Common myeloid progenitor, CD34-positive (primary cell): ENCODE results near the gene RNF40.

Experiments
- CTCF ChIA-PET: fragments of 350-600 bp; sonication (Branson Sonifier 250); formaldehyde crosslinking; loops from one replicate; lab custom pipeline; 2021; ENCODE audit warnings: antibody characterized with exemption; lab: Charles Lee
- POLR2A ChIA-PET: fragments of 350-600 bp; sonication (Branson Sonifier 250); formaldehyde crosslinking; loops from one replicate; lab custom pipeline; 2021; ENCODE audit warnings: antibody characterized with exemption; lab: Charles Lee
- DNase-seq, 3 donors: peaks; one replicate each; pipeline versions ENCODE4 v3.0.0 to v3.0.0-alpha.2; 2013
- H3K27ac ChIP-seq, 2 experiments: 1 replicate in 1 of 2; 2 replicates in 1 of 2; pipeline ENCODE4 v1.7.0; 2013; ENCODE audit warnings: inconsistent platforms in 2 of 2, low read length in 2 of 2, mild to moderate bottlenecking in 2 of 2, low read depth in 1 of 2, moderate library complexity in 1 of 2; ENCODE audit not compliant: severe bottlenecking in 2 of 2, insufficient read depth in 1 of 2, poor library complexity in 1 of 2
- H3K27me3 ChIP-seq, 5 experiments: replicated peaks in 2 of 5; 1 replicate in 3 of 5; 2 replicates in 2 of 5; pipeline versions ENCODE4 v1.6.1 to v1.7.0; 2013; ENCODE audit warnings: low read length in 4 of 5, mild to moderate bottlenecking in 2 of 5, moderate library complexity in 2 of 5, inconsistent platforms in 1 of 5; ENCODE audit not compliant: insufficient read depth in 5 of 5, control insufficient read depth in 4 of 5
- H3K36me3 ChIP-seq, 4 experiments: 1 replicate in 2 of 4; 2 replicates in 2 of 4; pipeline versions ENCODE4 v1.6.1 to v1.7.0; 2013; ENCODE audit warnings: low read length in 3 of 4, control low read depth in 1 of 4, mild to moderate bottlenecking in 1 of 4; ENCODE audit not compliant: control insufficient read depth in 4 of 4, insufficient read depth in 4 of 4
- H3K4me1 ChIP-seq, 4 experiments: 1 replicate in 3 of 4; 2 replicates in 1 of 4; pipeline versions ENCODE4 v1.6.1 to v1.7.1; 2013; ENCODE audit warnings: low read length in 3 of 4, mild to moderate bottlenecking in 3 of 4, control low read depth in 1 of 4, inconsistent platforms in 1 of 4, moderate library complexity in 1 of 4; ENCODE audit not compliant: control insufficient read depth in 4 of 4, insufficient read depth in 4 of 4; ENCODE audit errors: control extremely low read depth in 1 of 4
- H3K4me3 ChIP-seq, 7 experiments: 1 replicate in 4 of 7; 2 replicates in 3 of 7; pipeline versions ENCODE4 v1.5.1 to v1.7.0; 2013; ENCODE audit warnings: mild to moderate bottlenecking in 7 of 7, low read length in 6 of 7, moderate library complexity in 6 of 7, inconsistent platforms in 2 of 7, low read depth in 2 of 7, control low read depth in 1 of 7; ENCODE audit not compliant: insufficient read depth in 4 of 7, control insufficient read depth in 1 of 7; ENCODE audit errors: extremely low read depth in 1 of 7
- H3K9me3 ChIP-seq, 5 experiments: 1 replicate in 4 of 5; 2 replicates in 1 of 5; pipeline versions ENCODE4 v1.6.1 to v1.7.1; 2013; ENCODE audit warnings: low read length in 4 of 5, mild to moderate bottlenecking in 2 of 5, inconsistent platforms in 1 of 5, low read depth in 1 of 5, moderate library complexity in 1 of 5; ENCODE audit not compliant: control insufficient read depth in 4 of 5, insufficient read depth in 2 of 5; ENCODE audit errors: control extremely low read depth in 1 of 5
- WGBS: methylation state at CpG from one replicate; pipeline ENCODE4 v1.1.5; 2013; ENCODE audit not compliant: insufficient coverage; 5-methylcytosine and 5-hydroxymethylcytosine counted together

RNF40 gene

GRCh38 chr16:30722443-30722842, 39.7 kb upstream of the RNF40 start:
- Histone ChIP-seq H3K9me3 (no peaks in the 10 kb centered on the region), H3K27me3 (no peaks in the 10 kb centered on the region), H3K4me3 (no peak overlapping the region), H3K27ac (no peak overlapping the region), H3K4me1 (peaks cover 0 to 4% (median 3%) of the 10 kb centered on the region in 4 experiments), H3K36me3 (peaks cover 27 to 79% (median 68%) of the 10 kb centered on the region in 4 experiments)
- ChIA-PET CTCF (interaction anchor here (0.8 to 2.1 kb wide), 10 partner anchors 8 to 219 kb away, joined by 3 to 7 read pairs (median 4); partner anchors contain the start of gene SRCAP), POLR2A (interaction anchor here (2.1 kb wide), 1 partner anchor 11 kb away, joined by 5 read pairs; no protein-coding TSS in a partner anchor)
- peak in 2 of 3 donors; percentile 26 to 37 for DNase-seq
- WGBS: 77% methylated on average over 5 of the region's 6 CpGs

- CTCF ChIA-PET: interaction anchor here (0.8 to 2.1 kb wide), 6 partner anchors 11 to 219 kb away, joined by 3 to 7 read pairs (median 3); partner anchors contain the start of gene SRCAP
- peak overlapping the region in 1 of 2 experiments; percentile 19 for H3K27ac ChIP-seq
- peaks cover 26 to 82% (median 66%) of the 10 kb centered on the region in 4 experiments for H3K36me3 ChIP-seq
These were observed 39.2 kb upstream of the RNF40 start for GRCh38 chr16:30722916-30723315.

GRCh38 chr16:30723725-30724355, 38.3 kb upstream of the RNF40 start:
- 94% methylated on average over 12 of the region's 12 CpGs for WGBS
- POLR2A ChIA-PET: interaction anchor here (0.6 to 2.1 kb wide), 2 partner anchors 12 to 329 kb away, joined by 3 to 5 read pairs; partner anchors contain the start of gene ZNF48
- no peak for DNase-seq

More at GRCh38 chr16:30722916-30723315, 39.2 kb upstream of the RNF40 start:
- Histone ChIP-seq H3K27me3 (no peaks in the 10 kb centered on the region), H3K4me3 (no peak overlapping the region), H3K4me1 (peaks cover 0 to 4% (median 3%) of the 10 kb centered on the region in 4 experiments), H3K9me3 (no peaks in the 10 kb centered on the region)
- POLR2A ChIA-PET: interaction anchor here (2.1 kb wide), 1 partner anchor 11 kb away, joined by 5 read pairs; no protein-coding TSS in a partner anchor
- DNase-seq: no peak
- WGBS: 99% methylated on average over 10 of the region's 10 CpGs

GRCh38 chr16:30724641-30725417, 37.3 kb upstream of the RNF40 start:
- peak; percentile 17 to 42 (median 40) for DNase-seq
- Histone ChIP-seq H3K4me3 (no peak overlapping the region), H3K4me1 (peaks cover 0 to 8% (median 4%) of the 10 kb centered on the region in 4 experiments), H3K9me3 (no peaks in the 10 kb centered on the region), H3K27ac (peak overlapping the region in 1 of 2 experiments; percentile 55), H3K27me3 (no peaks in the 10 kb centered on the region), H3K36me3 (peaks cover 27 to 88% (median 65%) of the 10 kb centered on the region in 4 experiments)
- ChIA-PET CTCF (interaction anchor here (1.0 to 2.1 kb wide), 5 partner anchors 12 to 217 kb away, joined by 3 to 7 read pairs (median 3); no protein-coding TSS in a partner anchor), POLR2A (interaction anchor here (0.7 kb wide), 1 partner anchor 36 kb away, joined by 3 read pairs; no protein-coding TSS in a partner anchor)
- WGBS: 91% methylated on average over 10 of the region's 23 CpGs

More at GRCh38 chr16:30723725-30724355, 38.3 kb upstream of the RNF40 start:
- H3K9me3 ChIP-seq: no peaks in the 10 kb centered on the region
- H3K27ac ChIP-seq: peak overlapping the region in 1 of 2 experiments; percentile 55
- H3K27me3 ChIP-seq: no peaks in the 10 kb centered on the region
- CTCF ChIA-PET: interaction anchor here (1.0 to 2.1 kb wide), 7 partner anchors 12 to 218 kb away, joined by 3 to 7 read pairs (median 3); no protein-coding TSS in a partner anchor
- no peak overlapping the region for H3K4me3 ChIP-seq
- peaks cover 26 to 85% (median 66%) of the 10 kb centered on the region in 4 experiments for H3K36me3 ChIP-seq
- H3K4me1 ChIP-seq: peaks cover 0 to 5% (median 4%) of the 10 kb centered on the region in 4 experiments

GRCh38 chr16:30725418-30725792, 36.7 kb upstream of the RNF40 start:
- POLR2A ChIA-PET: interaction anchor here (0.7 kb wide), 1 partner anchor 35 kb away, joined by 3 read pairs; no protein-coding TSS in a partner anchor
- no CpG with 5 or more reads among the region's 3 CpGs for WGBS
- peaks cover 0 to 8% (median 4%) of the 10 kb centered on the region in 4 experiments for H3K4me1 ChIP-seq
- no peaks in the 10 kb centered on the region for H3K27me3 ChIP-seq
- H3K4me3 ChIP-seq: no peak overlapping the region
- H3K36me3 ChIP-seq: peaks cover 26 to 87% (median 64%) of the 10 kb centered on the region in 4 experiments
- DNase-seq: no peak
- no peaks in the 10 kb centered on the region for H3K9me3 ChIP-seq
- peak overlapping the region in 1 of 2 experiments; percentile 55 for H3K27ac ChIP-seq
- CTCF ChIA-PET: no interaction called here

- CTCF ChIA-PET: interaction anchor here (0.8 kb wide), 1 partner anchor 22 kb away, joined by 3 read pairs; no protein-coding TSS in a partner anchor
- no peak for DNase-seq
- POLR2A ChIA-PET: no interaction called here
- 100% methylated on average over 2 of the region's 6 CpGs for WGBS
- Histone ChIP-seq H3K27ac (no peak overlapping the region), H3K4me1 (peaks cover 0 to 8% (median 4%) of the 10 kb centered on the region in 4 experiments), H3K9me3 (no peaks in the 10 kb centered on the region), H3K27me3 (no peaks in the 10 kb centered on the region), H3K36me3 (peaks cover 34 to 86% (median 55%) of the 10 kb centered on the region in 4 experiments), H3K4me3 (no peak overlapping the region)
These were observed 33.8 kb upstream of the RNF40 start for GRCh38 chr16:30728321-30728720.
